Keratinocyte (primary cell): ENCODE data around the gene FBRSL1.

Experiments used
- CTCF ChIP-seq, 3 experiments: IDR thresholded peaks in 1 of 3; conservative IDR thresholded peaks in 1 of 3; optimal IDR thresholded peaks in 1 of 3; 2 replicates in 2 of 3; 3 replicates in 1 of 3; pipeline versions ENCODE3 to v1.5.1; 2011; ENCODE audit warnings: low read length in 3 of 3, mild to moderate bottlenecking in 3 of 3, moderate library complexity in 2 of 3, control low read depth in 1 of 3, inconsistent platforms in 1 of 3; ENCODE audit not compliant: insufficient read depth in 2 of 3; ENCODE audit errors: extremely low read depth in 1 of 3
- EZH2 ChIP-seq: IDR thresholded peaks from one replicate; pipeline ENCODE4 v1.6.1; 2012; ENCODE audit warnings: inconsistent platforms, mild to moderate bottlenecking, low read length, moderate library complexity

- TF ChIP-seq CTCF (optimal IDR thresholded peaks at IDR 0.05 in 1 of 3, IDR thresholded peaks at IDR 0.05 in 1 of 3, conservative IDR thresholded peaks at IDR 0.05 in 1 of 3; ENCODE audit: extremely low read depth in 1 of 3, insufficient read depth in 2 of 3, low read length in 3 of 3) (no peak), EZH2 (no peak)
These were observed 48.1 kb downstream of the FBRSL1 start for GRCh38 chr12:132537836-132538662.
